ENCODE results near the gene TSPAN16. TPM values are rescaled to one million over a fixed set of nuclear protein-coding genes. Genes with fewer than 3 reads are reported as not detected.

Gene TSPAN16
- total and polyA plus RNA-seq, 2 experiments from 2014 or later = not detected

GRCh38 chr19:11345122-11345803 is 49.3 kb downstream of the TSPAN16 start (continued):
- no peak for TF ChIP-seq CTCF (conservative IDR thresholded peaks at IDR 0.05; ENCODE audit: low read depth in 2 of 2)
- TF ChIP-seq STAT1 (IDR thresholded peaks at IDR 0.05; ENCODE audit: unreplicated experiment) = no peak
- no peak for TF ChIP-seq ZNF462 (CRISPR knock-in tag; IDR thresholded peaks at IDR 0.05)
- no peak for TF ChIP-seq POLR2AphosphoS5 (IDR thresholded peaks at IDR 0.05; ENCODE audit: low read depth)
- no peak for TF ChIP-seq ZNF331 (CRISPR knock-in tag; IDR thresholded peaks at IDR 0.05; ENCODE audit: low read depth)
- TF ChIP-seq CREB1 (CRISPR knock-in tag; IDR thresholded peaks at IDR 0.05; ENCODE audit: low read depth) = no peak
